GM03348 (cell line): Measurements from ENCODE around the gene CBLC.

Source experiments
- DNase-seq: peaks from one replicate; pipeline ENCODE4 v3.0.0; 2012; ENCODE audit warnings: low spot score

The CBLC gene, protein sequence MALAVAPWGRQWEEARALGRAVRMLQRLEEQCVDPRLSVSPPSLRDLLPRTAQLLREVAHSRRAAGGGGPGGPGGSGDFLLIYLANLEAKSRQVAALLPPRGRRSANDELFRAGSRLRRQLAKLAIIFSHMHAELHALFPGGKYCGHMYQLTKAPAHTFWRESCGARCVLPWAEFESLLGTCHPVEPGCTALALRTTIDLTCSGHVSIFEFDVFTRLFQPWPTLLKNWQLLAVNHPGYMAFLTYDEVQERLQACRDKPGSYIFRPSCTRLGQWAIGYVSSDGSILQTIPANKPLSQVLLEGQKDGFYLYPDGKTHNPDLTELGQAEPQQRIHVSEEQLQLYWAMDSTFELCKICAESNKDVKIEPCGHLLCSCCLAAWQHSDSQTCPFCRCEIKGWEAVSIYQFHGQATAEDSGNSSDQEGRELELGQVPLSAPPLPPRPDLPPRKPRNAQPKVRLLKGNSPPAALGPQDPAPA

DNA sequence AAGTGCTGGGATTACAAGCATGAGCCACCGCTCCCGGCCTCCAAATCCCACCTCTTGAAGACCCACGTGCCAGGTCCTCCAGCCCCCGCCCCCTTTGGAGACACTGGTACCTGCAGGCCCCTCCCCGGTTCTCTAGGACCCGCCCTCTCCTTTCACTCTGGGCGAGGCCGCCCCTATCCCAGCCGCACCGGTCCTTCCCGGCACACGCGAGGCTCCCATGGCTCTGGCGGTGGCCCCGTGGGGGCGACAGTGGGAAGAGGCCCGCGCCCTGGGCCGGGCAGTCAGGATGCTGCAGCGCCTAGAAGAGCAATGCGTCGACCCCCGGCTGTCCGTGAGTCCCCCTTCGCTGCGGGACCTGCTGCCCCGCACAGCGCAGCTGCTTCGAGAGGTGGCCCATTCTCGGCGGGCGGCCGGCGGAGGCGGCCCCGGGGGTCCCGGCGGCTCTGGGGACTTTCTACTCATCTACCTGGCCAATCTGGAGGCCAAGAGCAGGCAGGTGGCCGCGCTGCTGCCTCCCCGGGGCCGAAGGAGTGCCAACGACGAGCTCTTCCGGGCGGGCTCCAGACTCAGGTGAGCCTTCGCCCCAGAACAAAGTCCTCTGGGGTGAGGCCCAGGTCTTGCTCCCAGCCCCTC is at the start of gene CBLC:
TSS of gene CBLC (plus strand) at position 176 of the 633 bp plus-strand sequence. CDS start at position 218, 42 bp downstream.
- no peak for DNase-seq

DNA sequence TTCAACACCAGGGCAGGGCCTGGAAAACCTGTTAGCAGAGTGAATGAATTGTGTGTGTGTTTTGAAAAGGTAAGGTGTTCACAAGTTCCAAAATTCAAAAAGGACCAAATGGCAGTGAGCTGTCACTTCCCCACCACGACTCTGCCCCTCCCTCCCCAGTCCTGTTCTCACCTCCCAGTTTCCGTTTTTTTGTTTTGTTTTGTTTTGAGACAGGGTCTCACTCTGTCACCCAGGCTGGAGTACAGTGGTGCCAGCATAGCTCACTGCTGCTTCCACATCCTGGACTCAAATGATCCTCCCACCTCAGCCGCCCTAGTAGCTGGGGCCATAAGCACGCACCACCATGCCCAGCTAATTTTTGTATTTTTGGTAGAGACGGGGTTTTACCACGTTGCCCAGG is 49.5 kb upstream of the CBLC start:
- no peak for DNase-seq

DNA sequence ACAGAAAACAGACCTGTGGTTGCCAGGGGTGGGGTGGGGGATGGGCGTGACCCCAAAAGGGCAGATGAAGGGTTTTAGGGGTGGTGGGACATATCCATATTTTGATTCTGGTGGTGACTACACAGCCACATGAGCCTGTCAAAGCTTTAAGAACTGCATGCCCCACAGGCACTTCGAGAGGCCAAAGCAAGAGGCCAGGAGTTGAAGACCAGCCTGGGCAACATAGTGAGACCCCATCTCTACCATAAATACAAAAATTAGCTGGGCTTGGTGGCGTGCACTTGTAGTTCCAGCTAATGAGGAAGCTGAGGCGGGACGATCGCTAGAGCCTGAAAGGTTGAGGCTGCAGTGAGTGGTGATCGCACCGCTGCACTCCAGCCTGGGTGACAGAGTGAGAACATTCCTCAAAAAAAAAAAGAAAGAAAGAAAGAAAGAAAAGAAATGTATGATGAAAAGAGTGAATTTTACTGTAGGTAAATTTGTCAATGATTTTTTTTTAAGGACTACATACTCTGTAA is 48.1 kb upstream of the CBLC start:
- no peak for DNase-seq

DNA sequence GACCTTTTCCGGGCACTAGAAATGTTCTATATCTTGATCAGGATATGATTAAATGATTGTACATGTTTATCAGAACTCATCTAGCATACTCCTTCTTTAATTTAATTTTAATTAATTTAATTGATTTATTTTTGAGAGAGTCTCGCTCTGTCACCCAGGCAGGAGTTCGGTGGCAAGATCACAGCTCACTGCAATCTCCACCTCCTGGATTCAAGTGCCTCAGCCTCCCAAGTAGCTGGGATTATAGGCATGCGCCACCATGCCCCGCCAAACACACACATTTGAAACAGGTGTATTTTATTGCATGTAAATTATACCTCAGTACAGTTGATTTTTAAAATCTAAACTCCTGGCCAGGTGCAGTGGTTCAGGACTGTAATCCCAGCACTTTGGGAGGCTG is 46.6 kb upstream of the CBLC start:
- no peak for DNase-seq

DNA sequence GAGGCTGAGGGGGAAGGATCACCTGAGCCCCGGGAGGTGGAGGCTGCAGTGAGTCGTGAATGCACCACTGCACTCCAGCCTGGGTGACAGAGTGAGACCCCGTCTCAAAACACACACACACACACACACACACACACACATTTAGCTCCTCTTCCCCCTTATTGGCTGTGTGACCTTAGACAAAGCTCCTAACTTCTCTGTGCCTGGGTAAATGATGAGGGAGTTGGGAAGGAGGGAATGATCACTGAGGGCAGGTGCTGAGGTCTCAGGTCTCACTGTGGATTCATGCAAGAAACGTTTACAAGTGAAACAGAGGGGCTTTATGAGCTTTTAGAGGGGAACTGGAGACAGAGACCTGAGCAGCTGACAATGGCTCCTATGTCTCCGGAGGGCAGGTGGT is 46.1 kb upstream of the CBLC start:
- no peak for DNase-seq

DNA sequence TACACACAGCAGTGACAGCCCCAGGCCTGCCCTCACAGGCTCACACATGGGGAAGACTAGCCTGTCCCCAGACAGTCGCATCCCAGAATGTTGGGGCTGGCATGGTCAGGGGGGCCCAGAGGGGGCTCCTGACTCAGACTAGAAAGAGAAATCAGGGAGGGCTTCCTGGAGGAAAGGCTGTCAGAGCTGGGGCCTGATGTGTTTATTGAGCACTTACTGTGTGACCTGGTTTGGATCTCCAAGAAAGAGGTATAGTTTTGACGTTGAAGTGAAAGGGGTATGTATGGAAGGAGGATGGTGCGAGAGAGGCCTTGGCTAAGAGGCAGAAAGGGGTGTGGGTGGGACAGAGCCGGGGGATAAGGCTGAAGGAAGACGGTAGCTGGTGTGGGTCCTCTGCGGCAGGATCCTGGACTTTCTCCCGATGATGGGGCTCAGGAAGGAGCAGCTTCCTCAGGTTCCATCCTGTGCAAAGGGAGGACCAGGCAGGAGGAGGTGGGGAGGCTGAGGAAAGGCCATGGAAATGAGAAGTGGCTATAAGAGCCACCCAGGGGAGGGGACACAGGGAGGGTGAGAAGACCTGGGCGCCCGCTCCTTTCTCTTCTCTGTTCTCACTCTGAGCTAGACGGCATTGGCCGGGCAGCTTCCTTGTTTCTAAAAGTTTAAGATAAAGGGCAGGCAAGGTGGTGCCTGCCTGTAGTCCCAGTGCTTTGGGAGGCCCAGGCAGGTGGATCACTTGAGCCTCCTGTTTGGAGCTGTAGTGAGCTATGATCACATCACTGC is 45.3 kb upstream of the CBLC start:
- no peak for DNase-seq

DNA sequence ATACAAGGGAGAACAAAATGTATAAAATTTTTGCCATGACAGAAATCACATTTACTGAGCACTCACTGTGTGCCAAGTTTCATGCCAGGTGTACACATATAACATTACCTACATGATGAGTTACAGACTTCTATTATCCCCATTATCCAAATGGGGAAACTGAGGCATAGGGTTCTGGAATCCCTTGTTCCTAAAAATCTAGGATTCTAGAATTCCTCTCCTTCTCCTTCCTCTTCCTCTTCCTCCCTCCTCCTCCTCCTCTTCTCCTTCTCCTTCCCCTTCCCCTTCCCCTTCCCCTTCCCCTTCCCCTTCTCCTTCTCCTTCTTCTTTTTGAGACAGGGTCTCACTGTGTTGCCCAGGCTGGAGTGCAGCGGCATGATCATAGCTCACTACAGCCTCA is 43.3 kb upstream of the CBLC start:
- no peak for DNase-seq

DNA sequence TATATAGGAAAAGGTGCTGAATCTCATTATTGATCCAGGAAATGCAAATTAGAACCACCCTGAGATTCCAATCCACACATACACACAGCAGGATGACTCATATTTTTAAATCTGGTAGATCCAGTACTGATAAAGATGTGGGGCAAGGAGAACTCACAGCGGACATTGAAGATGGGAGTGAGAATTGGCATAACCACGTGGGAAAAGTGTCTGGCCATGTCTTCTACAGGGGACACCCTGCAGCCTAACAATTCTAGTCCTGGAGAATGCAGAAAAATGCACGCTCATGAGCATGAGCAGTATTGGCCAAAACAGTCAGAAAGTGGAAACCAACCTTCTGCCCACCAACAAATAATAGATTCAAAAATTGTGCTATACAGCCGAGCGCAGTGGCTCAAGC is 42.7 kb upstream of the CBLC start:
- no peak for DNase-seq

DNA sequence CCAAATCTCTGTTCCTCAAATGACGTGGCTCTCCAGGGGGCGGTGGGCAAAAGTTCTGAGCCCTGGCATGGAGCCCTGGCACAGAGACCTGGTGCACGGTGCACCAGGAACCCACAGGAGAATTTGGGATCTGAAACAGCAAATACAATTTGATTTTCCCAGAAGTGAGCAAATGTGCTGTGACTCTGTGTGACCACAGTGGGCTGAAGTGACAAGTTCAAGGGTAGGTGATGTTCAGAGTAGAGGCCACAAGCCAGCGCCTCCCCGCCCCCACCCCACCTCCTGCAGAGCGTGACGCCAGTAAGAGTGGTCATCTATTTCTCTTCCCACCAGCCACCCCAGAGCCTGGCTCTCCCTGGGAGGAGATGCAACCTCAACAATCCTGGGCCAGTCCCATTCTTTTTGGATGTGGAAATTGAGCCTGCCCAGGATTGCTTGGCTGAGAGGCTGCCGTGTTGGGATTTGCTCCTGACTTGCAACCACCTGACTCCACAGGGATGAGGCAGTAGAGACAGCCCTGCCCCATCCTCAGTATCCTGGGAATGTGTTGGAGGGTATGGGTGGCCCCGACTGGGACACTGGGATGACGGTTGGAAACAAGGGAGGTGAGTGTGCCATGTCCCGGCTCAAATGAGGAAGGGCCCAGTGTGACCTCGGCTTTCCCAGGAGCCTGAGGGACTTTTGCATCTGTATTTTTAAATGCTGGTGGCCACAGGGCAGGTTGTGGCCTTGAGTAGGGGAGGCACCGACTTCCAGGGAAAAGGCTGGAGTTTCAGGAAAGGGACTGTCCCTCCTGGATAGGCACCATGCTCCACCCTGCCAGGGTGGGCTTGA is 40.2 kb upstream of the CBLC start:
- DNase-seq = no peak

DNA sequence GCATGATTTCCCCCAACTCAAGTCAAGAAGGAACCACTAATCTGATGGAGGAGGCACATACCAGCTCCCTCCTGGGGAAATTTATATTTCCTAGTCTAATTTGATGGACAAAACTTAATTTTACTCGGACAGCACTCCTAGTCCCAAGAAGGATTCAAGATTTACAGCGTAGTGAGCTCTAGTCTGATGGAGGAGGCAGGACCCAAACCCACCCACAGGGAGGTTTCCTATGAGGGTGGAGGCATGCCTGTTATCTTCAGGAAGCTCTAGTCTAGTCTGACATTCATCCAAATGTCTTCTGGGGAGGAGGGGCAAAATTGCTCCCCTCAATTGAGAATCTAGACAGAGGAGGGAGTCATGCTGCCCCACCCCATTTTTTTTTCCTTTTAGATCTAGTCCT is 39.6 kb upstream of the CBLC start:
- no peak for DNase-seq

DNA sequence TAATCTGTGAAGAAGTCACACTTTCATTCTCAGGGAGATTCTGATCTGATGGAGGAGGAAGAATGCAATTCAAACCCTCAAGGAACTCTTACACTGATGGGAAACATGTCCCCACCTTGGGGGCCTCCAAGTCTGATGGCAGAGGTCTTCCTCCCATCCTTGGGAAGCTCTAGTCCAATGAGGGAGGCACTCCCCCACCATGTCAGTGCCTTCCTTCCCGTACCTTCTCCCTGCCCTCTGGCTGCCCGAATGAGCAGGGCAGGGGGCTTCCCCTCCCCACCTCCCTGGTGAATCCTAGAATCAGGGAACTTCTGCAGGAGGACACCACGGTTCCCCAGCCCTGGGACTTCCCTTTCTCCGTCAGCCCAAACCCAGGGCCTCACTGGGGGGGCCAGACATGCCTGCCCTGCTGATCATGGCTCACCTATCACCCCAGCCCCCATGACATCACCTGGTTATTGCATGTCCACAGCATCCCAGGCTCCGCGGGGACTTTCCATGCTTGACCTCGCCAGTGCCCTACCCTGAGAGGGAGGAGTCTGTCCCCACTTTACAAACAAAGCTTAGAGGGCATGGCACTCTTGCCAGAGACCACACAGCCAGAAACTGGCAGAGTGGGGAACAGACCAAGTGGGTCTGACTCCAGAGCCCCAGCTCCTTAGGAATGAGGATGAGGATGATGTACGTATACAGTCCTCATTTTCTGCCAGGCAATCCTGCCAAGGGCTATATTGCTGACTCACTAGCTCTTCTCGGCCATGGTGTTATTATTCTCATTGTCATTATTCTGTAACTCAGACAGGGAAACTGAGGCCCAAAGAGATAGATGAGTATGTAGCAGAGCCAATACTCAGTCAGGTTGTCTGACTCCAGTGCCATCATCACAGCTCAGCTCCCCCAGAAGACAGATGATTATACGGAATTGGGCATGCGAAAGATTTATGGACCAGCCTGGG is 38.8 kb upstream of the CBLC start:
- DNase-seq = no peak

DNA sequence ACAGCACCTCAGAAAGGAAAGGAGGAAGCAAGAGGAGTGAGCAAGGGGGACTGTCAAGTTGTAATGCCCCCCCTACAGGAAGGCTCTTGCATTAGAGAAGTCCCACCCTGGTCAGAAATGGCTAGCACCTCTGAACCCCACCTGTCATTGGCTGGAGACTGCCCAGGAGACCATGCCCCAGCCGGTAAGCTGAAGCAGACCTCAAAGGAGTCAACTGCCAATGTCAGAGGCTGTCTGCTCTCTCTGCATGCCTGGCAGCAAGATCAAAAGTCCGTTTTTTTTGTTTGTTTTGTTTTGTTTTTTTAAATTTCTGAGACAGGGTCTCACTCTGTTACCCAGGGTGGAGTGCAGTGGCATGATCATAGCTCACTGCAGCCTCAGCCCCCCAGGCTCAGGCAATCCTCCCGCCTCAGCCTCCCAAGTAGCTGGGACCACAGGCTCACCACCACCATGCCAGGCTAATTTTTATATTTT is 37.3 kb upstream of the CBLC start:
- DNase-seq = no peak

DNA sequence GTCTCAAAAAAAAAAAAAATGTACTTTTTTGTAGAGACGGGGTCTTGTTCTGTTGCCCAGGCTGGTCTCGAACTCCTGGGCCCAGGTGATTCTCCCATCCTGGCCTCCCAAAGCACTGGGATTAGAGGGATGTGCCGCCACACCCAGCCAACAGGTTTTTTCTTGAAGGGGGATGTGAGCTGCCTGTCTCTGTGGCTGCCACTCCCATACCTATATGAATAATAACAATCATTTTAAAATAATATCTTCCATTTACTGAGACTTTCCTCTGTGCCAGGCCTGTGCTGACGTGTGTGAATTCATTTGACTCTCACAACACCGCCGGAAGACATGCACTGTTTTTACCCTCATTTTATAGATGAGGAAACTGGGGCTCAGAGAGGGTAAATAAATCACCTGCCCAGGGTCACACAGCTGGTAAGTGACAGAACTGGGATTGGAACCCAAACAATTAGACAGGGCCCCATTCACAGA is 36.4 kb upstream of the CBLC start:
- no peak for DNase-seq

DNA sequence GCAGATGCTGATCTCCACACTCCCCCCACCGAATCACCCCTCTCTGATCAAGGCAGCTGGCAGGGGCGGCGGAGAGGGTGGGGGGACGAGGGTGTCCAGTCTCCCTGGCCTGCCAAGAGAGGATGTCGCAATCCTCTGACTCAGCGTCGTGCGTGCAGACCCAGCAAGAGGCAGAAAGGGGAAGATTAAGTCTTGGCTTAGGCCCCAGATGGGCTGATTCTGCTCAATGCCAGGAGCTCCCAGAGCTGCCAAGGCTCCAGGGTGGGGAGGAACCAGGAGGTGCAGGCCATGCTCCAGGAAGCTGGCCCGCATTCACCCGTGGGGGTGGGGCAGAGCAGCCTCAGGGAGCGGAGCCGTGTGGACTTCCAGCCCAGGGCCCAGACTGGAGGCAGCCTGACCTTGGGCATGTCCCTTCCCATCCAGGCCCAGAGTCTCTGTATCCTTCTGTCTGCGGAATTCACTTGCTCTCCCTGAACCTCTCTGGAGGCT is 35.8 kb upstream of the CBLC start:
- peak; percentile 95 for DNase-seq

DNA sequence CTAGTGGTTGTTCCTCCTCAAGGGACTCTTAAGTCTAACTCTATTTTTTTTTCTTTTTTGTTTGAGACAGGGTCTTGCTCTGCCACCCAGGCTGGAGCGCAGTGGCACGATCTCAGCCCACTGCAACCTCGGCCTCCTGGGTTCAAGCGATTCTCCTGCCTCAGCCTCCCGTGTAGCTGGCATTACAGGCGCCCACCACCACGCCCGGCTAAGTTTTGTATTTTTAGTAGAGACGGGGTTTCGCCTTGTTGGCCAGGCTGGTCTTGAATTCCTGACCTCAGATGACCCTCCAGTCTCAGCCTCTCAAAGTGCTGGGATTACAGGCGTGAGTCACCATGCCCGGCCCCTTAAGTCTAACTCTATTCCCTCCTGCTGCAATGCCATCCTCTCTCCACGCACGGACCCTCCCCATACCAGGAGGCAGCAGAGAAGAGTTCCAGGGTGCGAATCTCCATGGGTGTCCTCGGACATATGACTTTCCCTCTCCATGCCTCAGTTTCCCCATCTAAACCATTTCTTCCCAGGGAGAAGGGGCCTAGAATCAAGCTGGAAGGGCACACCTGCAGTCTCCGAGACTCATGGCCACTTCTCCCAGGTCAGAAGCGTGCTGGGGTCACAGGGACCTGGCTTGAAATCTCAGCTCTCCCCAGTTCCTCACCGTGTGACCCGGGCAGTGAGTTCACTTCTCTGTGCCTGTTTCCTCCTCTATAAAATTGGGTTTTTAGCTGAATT is 35.2 kb upstream of the CBLC start:
- DNase-seq = no peak

DNA sequence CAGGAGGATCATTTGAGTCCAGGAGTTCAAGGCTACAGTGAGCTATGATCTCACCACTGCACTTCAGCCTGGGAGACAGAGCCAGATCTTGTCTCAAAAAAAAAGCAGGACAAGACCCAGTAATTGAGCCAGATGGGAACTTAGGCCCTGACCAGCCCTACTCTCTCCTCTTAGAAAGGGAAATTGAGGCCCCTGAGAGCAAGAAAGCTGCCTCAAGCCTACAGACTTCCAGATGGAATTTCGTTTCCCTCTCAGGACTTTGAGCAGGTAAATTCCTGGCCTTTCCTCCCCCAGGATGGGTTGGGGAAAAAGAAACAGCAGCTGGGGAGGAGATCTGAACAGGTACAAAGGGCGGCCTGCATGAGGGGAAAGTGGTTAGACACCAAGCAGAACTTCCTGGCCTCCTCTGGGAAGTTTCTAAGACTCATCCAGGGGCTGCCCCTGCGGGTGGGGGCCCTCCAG is 32.8 kb upstream of the CBLC start:
- DNase-seq = no peak

DNA sequence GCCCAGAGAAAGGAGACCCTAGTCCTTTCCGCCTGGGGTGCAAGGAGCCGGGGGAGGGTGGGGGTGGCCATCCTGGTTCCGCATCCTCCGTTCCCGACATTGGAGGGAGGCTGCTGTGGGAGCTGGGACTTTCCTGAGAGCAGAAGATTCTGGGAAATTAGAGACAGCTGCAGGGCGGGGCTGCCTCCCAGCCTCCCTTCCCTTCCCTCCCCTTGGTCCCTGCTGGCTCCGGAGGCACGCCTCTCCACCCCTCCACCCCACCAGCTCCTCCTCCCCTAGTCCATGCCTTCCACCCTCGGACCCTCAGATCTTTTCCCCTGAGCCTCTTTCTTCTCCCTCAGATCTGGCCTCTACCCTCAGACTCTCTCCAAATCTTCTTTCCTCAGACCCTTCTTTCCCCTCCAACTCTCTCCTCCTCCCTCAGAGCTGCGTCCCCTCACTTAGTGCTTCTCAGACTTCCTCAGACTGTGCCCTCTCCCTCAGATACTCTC is 32.3 kb upstream of the CBLC start:
- peak; percentile 90 for DNase-seq

DNA sequence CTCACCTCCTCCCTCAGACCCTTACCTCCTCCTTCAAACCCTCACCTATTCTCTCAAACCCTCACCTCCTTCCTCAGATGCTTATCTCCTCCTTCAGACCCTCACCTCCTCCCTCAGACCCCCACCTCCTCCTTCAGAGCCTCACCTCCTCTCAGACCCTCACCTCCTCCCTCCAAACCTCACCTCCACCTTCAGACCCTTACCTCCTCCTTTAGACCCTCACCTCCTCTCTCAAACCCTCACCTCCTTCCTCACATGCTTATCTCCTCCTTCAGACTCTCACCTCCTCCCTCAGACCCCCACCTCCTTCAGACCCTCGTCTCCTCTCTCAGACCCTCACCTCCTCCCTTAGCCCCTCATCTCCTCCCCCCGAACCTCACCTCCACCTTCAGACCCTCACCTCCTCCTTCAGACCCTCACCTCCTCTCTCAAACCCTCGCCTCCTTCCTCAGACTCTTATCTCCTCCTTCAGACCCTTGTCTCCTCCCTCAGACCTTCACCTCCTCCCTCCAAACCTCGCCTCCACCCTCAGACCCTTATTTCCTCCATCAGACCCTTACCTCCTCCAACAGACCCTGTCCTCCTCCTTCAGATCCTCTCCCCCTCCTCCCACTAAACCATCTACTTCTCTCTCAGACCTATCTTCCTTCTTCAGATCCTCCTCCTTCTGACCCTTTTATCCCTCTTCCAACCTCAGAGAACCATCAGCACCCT is 31.6 kb upstream of the CBLC start:
- no peak for DNase-seq

DNA sequence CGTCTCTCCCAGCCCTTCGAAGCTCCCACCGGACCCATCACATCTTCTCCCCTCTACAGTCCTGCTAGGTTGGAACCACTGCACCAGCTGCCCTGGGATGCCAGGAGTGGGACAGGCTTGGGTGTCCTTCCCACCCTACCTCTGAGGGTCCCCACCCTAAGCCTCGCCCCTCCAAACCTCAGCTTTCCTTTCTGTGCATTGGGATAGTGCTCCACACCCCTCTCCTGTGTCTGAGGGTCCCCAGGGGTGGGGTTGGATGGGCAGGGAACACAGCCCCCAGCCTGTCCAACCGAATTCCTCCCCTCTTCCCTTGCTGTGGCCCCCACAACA is 31.1 kb upstream of the CBLC start:
- DNase-seq = no peak
